T follicular helper cell (primary cell): Measurements from ENCODE around the gene ANGPTL4.
"Not testable (repeated sequence)": the region's sequence is repeated elsewhere in the genome, so short reads cannot be mapped to it uniquely, and the experiment has no call there.

Experiments used
- DNase-seq: peaks from one replicate; pipeline ENCODE4 v3.0.0-alpha.2; 2020; ENCODE audit warnings: low read depth

Gene ANGPTL4

GRCh38 chr19:8389891-8390616 is 26.1 kb downstream of the ANGPTL4 start, which contains the start of gene RAB11B:
RAB11B (plus strand) TSS chr19:8390360; CDS start chr19:8390417, 57 bp downstream.
- DNase-seq, result peak; percentile 97

DNA sequence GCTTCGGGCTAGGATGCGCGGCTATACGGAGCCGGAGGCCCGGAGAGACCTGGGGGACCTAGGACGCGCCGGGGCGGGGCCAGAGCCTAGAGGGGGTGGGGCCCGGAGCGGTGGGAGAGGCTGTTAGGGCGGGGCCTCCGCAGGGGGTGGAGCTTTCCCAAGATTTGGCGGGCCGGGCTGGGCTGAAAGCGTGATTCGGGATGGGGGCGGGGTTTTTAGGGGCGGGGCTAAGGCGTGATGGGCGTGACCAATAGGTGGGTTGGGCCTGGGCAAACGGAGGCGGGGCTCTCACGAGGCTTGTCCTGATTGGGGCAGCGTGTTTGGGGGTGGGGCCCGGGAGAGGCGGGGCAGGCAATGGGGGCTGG is 26.6 kb downstream of the ANGPTL4 start:
- DNase-seq, result peak; percentile 89

- DNase-seq, result no peak
These were observed 27.5 kb downstream of the ANGPTL4 start for GRCh38 chr19:8391198-8392016.

DNA sequence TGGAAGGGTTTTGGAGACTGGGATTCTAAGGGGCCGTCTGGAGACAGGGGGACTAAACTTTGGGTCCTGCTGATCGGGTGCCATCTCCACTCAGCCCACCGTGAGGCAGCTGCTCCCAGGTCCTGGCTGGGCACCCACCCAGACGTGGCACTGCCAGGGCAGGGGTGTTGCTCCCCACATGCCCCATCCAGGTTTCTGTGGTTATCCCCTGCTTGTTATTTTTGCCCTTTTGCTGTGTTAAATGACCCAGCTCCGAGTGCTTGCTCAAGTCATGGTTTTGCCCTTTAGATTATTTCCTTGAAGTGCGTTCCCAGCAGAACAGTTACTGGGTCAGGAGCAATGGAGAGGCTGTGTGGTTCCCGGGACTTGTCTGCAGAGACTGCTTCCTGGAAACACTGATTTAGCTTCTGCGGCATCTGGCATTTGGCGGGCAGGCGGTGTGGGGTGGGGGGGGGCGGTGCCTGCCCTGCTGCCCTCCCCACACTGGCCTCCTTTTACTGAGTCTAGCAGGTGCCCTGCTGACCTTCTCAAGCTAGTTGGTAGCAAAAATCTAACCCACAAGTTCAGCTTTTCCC is 28.1 kb downstream of the ANGPTL4 start:
- DNase-seq, result no peak

- no peak for DNase-seq
These were observed 29.4 kb downstream of the ANGPTL4 start for GRCh38 chr19:8393192-8393870.

- DNase-seq, result no peak
These were observed 29.9 kb downstream of the ANGPTL4 start for GRCh38 chr19:8393871-8394250.

GRCh38 chr19:8395621-8396082 is 31.7 kb downstream of the ANGPTL4 start:
- no peak for DNase-seq

DNA sequence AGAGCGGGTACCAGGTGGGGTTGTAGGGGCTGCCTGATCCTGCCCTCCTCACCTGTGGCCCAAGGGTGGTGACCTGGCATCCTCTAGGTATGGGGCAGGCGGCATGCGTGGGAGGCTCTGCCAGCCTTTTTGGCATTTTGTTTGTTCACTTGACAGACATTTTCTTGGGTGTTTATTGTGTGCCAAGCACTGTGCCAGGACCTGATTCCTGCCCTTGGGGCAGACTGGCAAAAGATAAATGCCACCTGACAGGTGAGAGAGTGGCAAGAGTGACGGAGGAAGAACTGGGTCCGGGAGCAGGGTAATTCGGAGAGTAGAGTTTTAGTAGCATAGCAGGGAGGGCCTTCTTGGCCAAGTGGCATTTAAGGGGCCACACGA is 32.2 kb downstream of the ANGPTL4 start:
- DNase-seq, result no peak

GRCh38 chr19:8396563-8397203 is 32.7 kb downstream of the ANGPTL4 start:
- DNase-seq, result peak; percentile 56

GRCh38 chr19:8397271-8397670 is 33.3 kb downstream of the ANGPTL4 start:
- DNase-seq, result no peak

DNA sequence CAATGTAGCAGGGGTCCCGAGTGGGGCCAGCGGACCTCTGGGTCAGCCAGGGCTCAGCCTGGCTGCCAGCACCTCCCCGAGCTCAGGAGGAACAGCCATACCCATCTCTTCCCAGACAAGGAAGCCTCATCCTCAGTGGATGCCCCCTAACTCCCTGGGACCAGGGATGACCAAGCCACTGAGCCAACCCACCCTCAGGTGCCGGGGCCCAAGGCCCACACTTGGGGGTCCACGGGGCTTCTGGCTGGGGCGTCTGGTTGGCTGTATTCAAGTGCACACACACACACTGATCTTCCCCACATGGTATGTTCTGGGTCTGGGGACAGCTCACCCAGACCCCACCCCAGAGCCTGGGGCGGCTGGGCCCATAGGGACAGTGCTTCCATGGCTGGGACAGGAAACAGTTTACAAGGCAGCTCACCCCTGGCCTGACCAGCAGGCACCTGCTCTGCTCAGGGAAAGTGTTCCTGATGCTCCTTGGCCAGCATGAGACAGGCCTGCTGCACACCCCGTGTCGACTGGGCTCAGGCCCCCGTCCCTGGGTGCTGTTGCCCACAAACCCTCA is 33.9 kb downstream of the ANGPTL4 start:
- DNase-seq, result no peak

- DNase-seq, result no peak
These were observed 34.4 kb downstream of the ANGPTL4 start for GRCh38 chr19:8398311-8398771.

DNA sequence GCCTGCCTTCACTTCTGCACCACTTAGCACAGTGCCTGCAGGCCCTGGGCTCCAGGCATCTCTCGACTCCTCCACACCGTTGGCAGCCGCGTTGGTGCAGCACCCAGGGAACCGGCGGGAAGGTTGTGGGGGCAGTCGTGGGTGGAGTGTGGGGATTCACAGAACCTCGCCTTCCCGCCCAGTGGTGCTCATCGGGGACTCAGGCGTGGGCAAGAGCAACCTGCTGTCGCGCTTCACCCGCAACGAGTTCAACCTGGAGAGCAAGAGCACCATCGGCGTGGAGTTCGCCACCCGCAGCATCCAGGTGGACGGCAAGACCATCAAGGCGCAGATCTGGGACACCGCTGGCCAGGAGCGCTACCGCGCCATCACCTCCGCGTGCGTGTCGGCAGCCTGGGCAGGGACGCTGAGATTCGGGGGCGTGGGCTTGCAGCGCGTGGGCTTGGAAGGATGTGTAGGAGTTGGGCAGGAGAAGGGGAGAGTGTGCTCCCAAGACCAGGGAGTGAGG is 35.8 kb downstream of the ANGPTL4 start:
- DNase-seq, result no peak

- DNase-seq, result no peak
These were observed 38.0 kb downstream of the ANGPTL4 start for GRCh38 chr19:8401981-8402411.

DNA sequence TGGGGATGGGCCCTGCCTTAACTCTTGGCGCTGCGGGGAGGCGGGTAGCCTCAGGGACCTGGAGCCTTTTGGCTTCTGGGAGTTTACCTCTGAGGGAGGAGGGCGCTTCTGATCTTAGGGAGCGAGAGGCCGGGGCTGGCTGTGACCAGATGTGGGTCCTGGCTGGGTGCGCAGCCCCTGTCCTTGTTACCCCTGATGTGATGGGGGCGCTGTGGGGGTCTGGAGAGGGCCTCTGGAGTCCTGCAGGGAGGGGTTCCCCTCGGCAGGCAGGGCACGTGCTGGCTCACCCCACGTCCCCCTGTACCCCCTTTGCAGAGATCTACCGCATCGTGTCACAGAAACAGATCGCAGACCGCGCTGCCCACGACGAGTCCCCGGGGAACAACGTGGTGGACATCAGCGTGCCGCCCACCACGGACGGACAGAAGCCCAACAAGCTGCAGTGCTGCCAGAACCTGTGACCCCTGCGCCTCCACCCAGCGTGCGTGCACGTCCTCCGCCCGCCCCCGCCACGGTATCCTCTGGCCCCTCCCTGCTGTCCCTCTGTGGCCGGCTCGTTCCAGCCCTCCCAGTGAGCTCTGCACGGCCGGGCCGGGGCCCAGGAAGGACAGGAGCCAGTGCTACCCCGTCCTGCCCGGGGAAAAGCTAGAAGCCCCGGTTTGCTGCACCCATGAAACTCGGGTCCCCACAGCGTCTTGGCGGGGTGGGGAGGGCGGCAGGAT is 39.3 kb downstream of the ANGPTL4 start:
- DNase-seq, result no peak

DNA sequence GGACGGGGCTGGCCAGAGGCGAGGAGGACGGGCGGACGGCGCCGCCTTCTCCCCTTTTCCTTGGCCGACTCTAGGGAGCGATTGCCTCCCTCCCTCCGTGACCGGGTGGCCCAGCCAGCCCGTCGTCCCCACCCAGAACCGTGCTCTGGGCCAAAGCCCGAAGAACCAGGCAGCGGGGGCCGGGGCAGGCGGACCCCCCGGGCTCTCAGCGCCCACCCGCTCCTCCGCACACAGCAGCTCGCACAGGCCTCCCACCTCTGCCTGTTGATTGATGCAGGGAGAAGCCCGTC is 39.8 kb downstream of the ANGPTL4 start:
- no peak for DNase-seq

GRCh38 chr19:8404391-8405151 is 40.6 kb downstream of the ANGPTL4 start:
- no peak for DNase-seq

DNA sequence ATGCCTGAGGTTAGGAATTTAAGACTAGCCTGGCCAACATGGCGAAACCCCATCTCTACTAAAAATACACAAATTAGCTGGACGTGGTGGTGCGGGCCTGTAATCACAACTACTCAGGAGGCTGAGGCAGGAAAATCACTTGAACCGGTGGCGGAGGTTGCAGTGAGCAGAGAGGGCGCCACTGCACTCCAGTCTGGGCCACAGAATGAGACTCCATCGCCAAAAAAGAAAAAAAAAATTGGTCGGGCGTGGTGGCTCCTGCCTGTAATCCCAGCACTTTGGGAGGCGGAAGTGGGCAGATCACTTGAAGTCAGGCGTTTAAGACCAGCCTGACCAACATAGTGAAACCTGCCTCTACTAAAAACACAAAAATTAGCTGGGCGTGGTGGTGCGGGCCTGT is 46.8 kb downstream of the ANGPTL4 start:
- not testable (repeated sequence) for DNase-seq

DNA sequence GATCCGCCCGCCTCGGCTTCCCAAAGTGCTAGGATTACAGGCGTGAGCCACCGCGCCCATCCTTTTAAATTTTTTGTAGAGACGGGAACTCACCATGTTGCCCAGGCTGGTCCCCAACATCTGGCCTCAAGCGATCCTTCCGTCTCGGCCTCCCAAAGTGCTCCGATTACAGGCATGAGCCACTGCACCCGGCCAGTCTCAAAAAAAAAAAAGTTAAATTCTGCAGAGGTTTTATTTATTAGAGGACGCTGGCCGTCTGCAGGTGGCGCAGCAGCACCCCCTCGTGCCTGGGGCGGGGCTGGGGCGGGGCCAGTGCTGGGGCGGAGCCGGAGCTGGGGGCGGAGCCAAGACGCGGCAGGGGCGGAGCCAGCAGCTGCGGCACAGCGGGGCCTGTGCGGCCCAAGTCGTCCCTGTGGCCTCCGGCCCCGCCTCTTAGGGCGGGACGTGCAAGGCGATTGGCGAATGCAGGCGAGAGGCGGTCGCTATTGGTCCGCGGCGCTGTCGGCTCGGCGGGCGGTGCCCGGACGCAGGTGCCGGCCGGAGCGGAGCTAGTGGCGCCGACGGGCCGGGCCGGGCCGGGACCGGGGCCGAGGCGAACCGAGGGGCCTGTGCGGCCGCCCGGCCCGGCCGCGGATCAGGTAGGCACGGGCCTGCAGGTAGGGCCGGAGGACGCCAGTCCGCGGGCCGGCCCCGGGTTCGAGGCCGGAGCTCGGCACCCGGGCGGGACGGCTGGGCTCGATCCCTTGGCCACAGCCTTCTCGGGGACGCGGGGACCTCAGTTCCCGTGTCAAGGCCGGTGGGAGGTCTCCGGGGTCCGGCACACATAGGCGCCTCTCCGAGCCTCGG is 49.1 kb downstream of the ANGPTL4 start, which contains the start of gene MARCHF2:
Gene MARCHF2 (plus strand): TSS at position 523 of the 846 bp plus-strand sequence. CDS start 8,536 bp downstream, outside the sequence.
- peak; percentile 93 for DNase-seq
